RPMI7951 (cell line): ENCODE measurements around the gene NCKAP1. TPM values are rescaled to one million over a fixed set of nuclear protein-coding genes. Genes with fewer than 3 reads are reported as not detected.
A peak's percentile ranks its signal among the peaks of the same experiment; 100 is the strongest.
"Not testable (repeated sequence)": the region's sequence is repeated elsewhere in the genome, so short reads cannot be mapped to it uniquely, and the experiment has no call there.

ENCODE experiments used
- DNase-seq: peaks from one replicate; pipeline ENCODE4 v3.0.0-alpha.2; 2012; ENCODE audit warnings: low read depth
- total RNA-seq: library from RNA; depleted of rRNA; stranded (reverse); fragments of >200 nt; shearing (Covaris generic); gene quantifications from 2 replicates; pipeline ENCODE4 v1.2.3, GENCODE V29; 2014; rRNA removed

Gene NCKAP1, protein sequence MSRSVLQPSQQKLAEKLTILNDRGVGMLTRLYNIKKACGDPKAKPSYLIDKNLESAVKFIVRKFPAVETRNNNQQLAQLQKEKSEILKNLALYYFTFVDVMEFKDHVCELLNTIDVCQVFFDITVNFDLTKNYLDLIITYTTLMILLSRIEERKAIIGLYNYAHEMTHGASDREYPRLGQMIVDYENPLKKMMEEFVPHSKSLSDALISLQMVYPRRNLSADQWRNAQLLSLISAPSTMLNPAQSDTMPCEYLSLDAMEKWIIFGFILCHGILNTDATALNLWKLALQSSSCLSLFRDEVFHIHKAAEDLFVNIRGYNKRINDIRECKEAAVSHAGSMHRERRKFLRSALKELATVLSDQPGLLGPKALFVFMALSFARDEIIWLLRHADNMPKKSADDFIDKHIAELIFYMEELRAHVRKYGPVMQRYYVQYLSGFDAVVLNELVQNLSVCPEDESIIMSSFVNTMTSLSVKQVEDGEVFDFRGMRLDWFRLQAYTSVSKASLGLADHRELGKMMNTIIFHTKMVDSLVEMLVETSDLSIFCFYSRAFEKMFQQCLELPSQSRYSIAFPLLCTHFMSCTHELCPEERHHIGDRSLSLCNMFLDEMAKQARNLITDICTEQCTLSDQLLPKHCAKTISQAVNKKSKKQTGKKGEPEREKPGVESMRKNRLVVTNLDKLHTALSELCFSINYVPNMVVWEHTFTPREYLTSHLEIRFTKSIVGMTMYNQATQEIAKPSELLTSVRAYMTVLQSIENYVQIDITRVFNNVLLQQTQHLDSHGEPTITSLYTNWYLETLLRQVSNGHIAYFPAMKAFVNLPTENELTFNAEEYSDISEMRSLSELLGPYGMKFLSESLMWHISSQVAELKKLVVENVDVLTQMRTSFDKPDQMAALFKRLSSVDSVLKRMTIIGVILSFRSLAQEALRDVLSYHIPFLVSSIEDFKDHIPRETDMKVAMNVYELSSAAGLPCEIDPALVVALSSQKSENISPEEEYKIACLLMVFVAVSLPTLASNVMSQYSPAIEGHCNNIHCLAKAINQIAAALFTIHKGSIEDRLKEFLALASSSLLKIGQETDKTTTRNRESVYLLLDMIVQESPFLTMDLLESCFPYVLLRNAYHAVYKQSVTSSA
- total RNA-seq: 182 and 188 TPM in 2 replicates

DNA sequence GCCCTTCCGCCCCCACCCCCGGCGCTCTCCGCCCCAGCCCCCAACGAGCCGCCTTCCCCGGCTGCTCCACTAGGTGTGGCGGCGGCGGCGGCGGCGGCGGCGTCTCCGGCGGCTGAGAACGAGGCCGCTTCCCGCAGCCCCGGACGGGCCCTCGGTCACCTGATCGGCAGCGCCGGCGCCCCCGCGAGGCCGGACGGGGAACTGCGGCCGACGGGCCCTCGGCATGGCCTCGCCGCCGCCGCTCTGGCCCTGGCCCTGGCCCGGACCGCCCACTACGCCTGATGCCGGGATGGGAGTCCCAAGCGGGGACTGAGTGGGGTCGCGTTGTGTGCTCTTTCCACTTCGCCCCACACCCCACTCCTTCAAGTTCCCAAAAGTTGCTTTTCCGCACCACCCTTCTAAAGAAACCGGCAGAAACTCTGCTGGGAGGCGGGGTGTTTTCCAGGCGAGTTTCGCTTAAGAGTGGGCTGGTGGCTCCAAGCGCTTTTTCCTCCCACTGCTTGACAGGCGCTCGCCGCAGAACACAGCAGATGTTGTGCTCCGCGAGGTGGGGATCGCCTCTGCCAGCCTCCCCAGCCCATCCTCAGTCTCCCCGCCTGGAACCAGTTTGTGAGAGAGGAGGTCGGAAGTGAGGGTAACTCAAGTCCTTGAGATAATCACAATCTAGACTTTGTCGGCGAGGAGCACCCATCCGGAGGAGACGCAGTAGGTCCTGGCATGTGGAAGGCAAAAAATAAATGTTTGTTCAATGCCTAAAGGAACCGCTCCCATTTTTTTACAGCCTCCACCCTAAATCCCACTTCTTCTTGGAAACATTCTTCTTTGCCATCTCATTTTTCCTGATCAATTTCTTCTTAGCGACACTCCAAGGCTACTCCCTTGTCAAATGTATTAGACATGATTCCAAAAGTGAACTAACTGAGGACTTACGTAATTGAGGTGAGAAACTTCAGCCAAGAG lies at the start of gene NCKAP1:
Gene NCKAP1, minus strand, starts transcription at position 117 of the 960 bp plus-strand sequence. CDS start 358 bp downstream, outside the sequence.
- DNase-seq: peak; percentile 84

DNA sequence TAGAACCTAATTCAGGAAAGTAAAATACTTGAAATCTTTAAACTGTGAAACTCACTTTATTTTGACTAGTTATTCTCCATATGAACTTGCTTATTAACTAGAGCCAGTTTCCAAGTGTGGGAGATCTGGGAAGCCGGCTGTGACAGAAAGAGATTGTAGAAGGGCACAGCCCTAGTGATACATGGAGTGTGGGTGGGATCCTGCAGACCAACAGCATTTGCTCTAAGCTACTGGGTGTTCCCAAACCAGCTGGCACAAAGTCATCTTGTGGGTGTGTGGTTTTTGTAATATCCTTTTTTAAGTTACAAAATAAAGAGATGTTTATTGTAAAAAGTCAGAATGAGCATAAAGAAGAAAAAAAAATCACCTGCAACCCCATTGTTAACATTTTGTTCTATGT lies 43.7 kb upstream of the NCKAP1 start:
- DNase-seq: no peak

DNA sequence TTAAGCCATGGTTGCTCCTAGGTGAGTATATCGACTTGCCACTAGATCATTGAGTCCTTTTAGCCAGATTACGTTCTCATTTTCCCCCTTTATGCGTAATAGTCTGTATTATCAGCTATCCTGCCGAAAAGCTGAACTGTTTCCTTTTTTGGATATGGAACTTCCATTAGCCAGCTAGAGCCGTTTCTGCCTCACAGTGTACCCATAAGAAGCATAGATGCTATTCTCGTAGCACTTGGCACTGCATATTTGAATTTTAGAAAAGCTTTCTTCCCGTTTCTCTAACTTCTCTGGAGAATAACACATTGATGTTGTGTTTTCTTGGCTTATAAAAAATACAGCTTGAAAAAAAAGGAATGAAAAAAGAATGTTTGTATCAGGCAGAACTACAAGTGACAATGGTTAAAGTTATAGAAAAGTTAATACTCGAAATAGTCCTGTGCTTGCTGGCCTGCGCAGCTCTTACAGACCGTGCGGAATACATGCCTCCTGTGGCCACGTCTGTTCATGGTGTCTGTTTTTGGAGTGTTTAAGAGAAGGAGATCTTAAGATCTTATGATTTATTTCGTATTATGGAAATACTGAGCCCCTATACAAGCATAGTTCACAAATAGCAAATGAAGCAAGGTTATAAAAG lies 41.0 kb upstream of the NCKAP1 start:
- peak; percentile 38 for DNase-seq

DNA sequence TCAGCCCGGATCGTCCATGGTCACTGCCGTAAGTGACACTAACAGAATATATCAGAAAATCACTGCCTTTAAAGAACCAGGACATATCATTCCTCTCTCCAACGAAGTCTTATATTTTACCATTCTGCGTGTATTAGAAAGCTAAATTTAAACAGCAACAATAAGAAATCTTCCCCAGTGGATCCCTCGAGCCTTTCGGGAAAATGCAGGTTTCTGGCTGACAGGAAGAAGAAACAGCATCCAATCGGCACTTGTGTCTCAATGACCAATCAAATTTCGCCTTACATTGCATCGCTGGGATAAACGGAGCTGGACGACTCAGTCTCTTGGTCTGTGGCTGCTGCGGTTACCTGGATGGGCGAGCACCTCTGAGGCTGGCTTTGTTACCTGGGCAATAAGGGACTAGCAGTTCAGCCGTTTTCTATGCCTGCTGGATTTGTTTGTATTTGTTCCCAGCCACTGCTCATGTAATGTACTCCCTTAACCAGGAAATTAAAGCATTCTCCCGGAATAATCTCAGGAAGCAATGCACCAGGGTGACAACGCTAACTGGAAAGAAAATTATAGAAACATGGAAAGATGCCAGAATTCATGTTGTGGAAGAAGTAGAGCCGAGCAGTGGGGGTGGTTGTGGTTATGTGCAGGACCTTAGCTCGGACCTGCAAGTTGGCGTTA lies 40.3 kb upstream of the NCKAP1 start, which contains the start of gene DUSP19:
Gene DUSP19, plus strand, starts transcription at position 284 of the 675 bp plus-strand sequence. Its CDS starts 187 bp downstream, at position 471.
- DNase-seq: peak; percentile 89

DNA sequence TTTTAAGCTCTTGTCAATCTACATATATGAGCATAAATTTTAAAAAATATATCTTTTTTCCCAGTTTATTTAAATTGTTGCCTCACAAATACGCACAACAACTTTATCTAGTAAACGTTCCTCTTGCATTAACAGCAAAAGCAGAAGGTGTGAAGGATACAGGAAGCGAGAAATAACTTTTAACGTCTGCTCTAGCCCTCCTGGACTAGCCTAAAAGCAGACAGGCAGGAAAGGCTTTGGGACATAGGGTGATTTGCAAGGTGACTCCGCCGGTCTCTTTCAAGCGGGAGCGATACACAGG lies 39.9 kb upstream of the NCKAP1 start:
- DNase-seq: no peak

DNA sequence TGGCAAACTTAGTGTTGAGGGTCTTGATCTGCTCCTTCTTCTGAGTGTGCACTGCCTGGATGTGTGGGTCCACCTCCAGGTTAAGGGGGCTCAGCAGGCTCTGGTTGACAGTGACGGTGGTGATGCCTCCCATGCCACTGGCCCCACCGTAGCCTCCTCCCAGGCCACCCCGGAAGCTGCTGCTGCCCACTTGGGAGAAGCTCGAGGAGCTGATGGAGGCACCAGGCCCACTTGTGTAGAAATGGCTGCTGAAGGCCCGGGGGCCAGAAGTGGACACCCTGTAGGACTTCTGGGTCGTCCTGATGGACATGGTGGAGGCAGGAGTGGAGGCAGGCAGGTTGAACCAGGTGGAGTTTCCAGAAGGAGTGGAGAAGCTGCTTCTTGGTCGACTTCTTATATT lies 33.9 kb upstream of the NCKAP1 start:
- no peak for DNase-seq

DNA sequence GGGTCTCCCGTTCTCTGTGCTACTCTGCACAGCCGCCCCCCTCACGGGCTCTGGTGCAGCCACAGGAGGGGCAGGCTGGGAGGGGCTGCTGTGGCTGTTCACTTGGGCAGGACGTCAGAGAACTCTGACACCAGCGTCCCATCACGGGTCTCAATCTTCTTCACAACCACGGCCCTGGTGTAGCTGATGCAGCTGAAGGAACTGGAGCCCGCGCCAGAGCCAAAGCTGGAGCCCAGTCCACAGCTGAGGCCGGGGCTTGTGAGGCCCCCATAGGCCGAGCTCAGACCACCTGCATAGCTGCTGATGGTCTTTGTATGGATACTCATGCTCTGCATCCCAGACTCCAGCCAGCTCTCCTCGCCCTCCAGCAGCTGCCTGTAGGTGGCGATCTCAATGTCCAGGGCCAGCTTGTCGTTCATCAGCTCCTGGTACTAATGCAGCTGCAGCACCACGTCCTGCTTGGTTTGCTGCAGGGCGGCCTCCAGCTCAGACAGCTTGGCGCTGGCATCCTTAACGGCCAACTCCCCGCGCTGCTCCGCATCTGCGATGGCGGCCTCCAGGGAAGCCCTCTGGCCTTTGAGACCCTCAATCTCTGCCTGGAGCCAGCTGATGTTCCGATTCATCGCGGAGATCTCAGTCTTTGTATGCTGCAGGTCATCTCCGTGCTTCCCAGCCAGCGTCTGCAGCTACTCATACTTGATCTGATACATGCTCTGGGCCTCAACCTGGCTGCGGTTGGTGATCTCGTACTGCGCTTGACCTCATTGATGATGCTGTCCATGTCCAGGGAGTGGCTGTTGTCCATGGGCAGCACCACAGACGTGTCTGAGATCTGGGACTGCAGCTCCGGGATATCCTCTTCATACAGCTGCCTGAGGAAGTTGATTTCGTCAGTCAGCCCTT lies 32.9 kb upstream of the NCKAP1 start:
- peak; percentile 22 for DNase-seq

DNA sequence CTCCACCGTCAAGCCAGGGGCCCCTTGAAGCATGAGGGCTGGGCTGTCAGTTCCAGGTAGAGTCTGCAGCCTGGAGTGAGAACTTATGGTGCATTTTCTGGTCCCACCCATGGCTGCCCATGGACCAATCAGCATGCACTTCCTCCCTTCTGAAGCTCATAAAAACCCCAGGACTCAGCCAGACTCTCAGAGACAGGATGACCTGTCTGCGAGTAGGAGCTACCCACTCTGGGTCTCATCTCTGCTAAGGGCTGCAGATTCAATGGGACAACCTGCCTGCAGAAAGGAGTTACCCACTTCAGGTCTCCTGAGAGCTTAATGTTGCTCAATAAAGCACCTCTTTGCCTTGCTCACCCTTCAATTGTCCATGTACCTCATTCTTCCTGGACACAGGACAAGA lies 30.9 kb upstream of the NCKAP1 start:
- no peak for DNase-seq

DNA sequence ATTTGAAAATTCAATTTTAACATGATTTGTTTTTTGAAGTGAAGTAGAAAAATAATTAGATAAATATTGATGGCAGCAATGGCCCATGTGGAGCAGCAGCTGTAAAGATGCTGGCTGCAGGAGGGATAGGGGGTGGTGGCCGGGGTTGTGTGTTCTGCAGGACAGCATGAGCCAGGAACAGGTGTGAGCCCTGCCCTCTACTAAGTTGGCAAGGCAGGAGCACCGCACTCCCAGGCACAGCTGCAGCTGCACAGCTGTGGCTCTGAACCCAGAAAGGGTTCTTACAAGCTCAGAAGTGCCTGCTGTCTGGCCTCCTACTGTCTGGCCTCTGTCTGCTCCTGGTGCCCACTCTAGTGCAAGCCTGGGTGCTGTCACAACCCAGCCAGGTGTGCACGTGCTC lies 30.3 kb upstream of the NCKAP1 start:
- no peak for DNase-seq

DNA sequence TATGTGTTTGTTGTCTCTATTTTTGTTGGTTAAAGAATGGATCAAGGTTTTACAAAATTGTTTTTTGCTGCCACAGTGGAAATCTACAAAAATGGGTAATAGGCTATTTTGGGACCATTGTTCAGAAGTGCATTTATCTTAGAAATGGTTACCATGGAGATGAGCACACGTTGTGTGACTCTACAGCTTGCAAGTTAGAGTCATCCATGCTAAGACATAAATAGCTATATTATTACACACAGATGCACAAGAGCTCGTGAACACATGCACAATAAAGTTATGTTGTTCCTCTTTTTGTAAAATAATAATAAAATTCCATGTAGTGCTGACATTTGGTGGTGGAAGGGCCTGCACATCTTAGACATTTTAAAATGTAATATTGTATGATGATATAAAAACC lies 24.8 kb upstream of the NCKAP1 start:
- peak; percentile 62 for DNase-seq

DNA sequence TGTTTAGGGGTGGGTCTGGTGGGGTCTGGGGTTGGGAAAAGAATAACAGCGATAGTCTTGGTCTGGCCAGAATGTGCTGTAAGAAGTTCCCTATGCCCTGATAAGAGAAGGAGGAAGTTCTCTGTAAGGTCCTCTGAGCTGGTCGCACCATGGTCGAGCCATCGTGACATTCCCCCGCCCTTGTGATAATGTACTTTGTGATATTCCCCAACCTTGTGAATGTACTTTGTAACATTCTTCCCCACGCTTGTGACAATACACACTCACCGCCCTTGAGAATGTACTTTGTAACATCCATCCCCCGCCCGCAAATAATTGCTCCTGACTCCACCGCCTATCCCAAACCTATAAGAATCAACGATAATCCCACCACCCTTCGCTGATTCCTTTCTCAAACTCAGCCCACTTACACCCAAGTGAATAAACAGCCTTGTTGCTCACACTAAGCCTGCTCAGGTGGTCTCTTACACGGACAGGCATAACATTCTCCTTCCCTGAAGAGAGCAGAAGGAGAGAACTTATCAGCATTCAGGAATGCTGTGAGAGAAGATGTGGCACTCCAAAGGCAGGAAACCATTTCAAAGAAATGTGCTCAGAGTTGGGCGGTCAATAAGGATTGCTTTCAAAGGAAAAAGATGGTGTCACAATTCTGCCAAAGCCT lies 22.4 kb upstream of the NCKAP1 start:
- DNase-seq: no peak

DNA sequence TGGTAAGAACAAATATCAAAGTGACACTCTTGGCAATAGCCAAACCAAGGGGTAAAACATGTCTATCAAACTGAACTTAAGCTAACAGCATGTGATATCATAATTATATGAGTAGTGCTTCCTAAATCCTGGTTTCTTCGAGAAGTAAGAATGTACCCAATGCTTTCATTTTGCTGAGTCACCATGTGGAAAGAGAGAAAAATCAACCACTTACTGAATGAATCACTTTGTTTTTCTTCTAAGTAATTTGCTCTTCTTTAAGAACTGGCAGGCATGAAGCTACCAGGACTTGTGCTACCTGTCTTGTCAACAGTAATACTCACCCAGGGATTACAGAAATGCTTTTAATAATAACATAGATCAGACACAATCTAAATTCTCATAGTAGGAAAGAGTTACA lies 21.3 kb upstream of the NCKAP1 start:
- peak; percentile 76 for DNase-seq

DNA sequence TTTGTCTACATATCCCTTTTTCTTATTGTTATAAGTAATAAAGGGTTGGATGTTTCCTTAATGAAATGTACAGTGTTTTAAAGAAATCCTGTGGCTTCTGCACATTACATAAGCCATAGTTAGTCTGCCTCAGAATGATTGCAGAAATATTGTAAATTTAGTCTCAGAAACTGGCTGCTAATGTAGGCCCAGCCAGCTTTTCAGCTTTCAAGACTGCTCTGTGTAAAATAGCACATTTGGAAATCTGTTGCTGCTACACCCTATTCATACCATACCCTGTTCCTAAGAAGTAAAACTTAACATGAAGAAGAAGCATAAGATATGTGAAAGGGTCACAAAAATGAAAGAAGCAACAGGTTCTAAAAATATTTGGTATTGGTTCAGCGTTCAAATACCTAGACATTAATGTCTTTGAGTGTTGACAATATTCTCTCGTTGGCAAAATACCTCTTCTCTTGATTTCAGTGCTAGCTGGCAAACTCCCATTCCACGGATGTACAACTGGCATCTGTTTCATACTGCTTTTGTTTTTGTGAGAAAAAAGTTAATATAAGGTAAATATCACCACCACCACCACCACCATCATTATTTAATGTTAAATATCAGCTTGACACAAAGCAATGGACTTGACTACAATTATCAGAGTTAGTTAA lies 19.2 kb upstream of the NCKAP1 start:
- no peak for DNase-seq

DNA sequence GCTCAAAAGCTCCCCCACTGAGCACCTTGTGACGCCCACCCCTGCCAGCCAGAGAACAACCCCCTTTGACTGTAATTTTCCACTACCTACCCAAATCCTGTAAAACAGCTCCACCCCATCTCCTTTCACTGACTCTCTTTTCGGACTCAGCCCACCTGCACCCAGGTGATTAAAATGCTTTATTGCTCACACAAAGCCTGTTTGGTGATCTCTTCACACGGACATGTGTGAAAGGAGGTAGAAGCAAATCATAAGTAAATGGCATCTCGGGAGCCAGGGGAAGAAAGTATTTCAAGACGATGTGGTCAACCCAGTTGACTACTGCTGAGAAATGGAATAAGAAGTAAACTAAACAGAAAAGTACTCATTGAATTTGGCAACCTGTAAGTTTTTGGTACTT lies 11.2 kb upstream of the NCKAP1 start:
- DNase-seq: no peak

DNA sequence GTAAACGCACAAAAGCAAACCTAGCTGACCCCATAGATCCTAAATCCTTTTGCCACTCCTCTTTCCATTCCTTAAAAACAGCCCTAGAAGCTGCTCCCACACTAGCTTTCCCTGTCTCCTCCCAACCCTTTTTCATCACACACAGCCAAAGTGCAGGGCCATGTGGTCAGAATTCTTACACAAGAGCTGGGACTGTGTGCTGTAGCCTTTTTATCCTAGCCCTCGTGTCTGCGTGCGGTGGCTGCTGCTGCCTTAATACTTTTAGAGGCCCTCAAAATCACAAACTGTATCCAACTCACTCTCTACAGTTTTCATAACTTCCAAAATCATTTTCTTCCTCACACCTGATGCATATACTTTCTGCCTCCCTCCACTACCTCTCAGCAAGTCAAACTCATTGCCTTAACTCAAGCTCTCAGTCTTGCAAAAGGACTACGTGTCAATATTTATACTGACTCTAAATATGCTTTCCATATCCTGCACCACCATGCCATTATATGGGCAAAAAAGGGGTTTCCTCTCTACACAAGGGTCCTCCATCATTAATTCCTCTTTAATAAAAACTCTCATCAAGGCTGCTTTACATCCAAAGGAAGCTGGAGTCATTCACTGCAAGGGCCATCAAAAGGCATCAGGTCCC lies 9.3 kb upstream of the NCKAP1 start:
- not testable (repeated sequence) for DNase-seq

DNA sequence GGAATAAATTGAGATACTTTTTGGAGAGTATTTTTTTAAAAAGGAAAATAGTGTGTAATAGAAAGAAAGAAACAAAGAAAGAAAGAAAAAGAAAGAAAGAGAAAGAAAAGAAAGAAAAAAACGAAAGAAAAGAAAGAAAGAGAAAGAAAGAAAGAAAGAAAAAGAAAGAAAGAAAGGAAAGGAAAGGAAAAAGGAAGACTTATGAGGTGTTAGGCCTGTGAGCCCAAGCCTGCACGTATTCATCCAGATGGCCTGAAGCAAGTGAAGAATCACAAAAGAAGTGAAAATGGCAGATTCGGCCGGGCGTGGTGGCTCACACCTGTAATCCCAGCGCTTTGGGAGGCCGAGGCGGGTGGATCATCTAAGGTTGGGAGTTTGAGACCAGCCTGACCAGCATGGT lies 5.3 kb upstream of the NCKAP1 start:
- not testable (repeated sequence) for DNase-seq

DNA sequence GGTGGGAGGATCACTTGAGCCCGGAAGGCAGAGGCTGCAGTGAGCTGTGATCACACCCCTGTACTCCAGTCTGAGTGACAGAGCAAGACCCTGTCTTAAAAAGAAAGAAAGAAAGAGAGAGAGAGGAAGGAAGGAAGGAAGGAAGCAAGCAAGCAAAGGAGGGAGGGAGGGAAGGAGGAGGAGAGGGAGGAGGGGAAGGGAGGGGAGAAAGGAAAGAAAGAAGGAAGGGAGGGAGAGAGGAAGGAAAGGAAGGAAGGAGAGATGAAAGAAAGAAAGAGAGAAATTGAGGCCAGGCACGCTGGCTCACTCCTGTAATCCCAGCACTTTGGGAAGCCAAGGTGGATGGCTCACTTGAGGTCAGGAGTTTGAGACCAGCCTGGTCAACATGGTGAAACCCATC lies 2.3 kb upstream of the NCKAP1 start:
- no peak for DNase-seq
